GM18861 (cell line): ENCODE data around the gene VIT.

Source experiments
- ATAC-seq: cut with Tn5 transposase; IDR thresholded peaks from one replicate; pipeline ENCODE4 v1.9.1; 2021; ENCODE audit not compliant: unreplicated experiment

Gene VIT

GRCh38 chr2:36854241-36854640, 157.7 kb downstream of the VIT start:
- no peak for ATAC-seq

GRCh38 chr2:36855429-36855828, 158.9 kb downstream of the VIT start:
- ATAC-seq, result no peak

- no peak for ATAC-seq
These were observed 161.2 kb downstream of the VIT start for GRCh38 chr2:36857713-36858112.

- ATAC-seq, result no peak
These were observed 162.3 kb downstream of the VIT start for GRCh38 chr2:36858551-36859365.

- no peak for ATAC-seq
These were observed 162.9 kb downstream of the VIT start for GRCh38 chr2:36859366-36859792.

GRCh38 chr2:36861896-36862295, 165.4 kb downstream of the VIT start:
- ATAC-seq, result no peak
